HG03108 (cell line): Measurements from ENCODE around the gene FBXW8.

ENCODE experiments used
- ATAC-seq: cut with Tn5 transposase; IDR thresholded peaks from one replicate; pipeline ENCODE4 v1.9.1; 2021; ENCODE audit warnings: moderate library complexity; ENCODE audit not compliant: unreplicated experiment

FBXW8 gene

DNA sequence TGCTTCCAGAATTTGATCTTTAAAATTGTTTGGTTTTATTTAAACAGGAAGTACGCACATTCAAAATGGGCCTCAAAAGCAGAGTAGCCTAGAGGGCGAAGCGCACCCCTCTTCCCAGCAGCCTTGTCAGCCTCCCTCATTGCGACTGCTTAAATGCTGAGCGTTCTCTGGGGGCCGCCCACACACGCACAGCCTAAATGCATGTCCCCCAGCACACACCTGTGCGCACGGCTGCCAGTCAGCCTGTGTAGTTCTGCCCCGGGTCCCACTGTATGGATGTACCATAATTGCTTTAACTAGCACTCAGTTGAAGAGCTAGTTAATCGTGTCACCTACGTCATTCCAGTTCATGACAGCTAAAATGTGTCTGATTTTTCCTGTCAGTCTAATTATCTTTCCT lies 109.1 kb downstream of the FBXW8 start:
- no peak for ATAC-seq

DNA sequence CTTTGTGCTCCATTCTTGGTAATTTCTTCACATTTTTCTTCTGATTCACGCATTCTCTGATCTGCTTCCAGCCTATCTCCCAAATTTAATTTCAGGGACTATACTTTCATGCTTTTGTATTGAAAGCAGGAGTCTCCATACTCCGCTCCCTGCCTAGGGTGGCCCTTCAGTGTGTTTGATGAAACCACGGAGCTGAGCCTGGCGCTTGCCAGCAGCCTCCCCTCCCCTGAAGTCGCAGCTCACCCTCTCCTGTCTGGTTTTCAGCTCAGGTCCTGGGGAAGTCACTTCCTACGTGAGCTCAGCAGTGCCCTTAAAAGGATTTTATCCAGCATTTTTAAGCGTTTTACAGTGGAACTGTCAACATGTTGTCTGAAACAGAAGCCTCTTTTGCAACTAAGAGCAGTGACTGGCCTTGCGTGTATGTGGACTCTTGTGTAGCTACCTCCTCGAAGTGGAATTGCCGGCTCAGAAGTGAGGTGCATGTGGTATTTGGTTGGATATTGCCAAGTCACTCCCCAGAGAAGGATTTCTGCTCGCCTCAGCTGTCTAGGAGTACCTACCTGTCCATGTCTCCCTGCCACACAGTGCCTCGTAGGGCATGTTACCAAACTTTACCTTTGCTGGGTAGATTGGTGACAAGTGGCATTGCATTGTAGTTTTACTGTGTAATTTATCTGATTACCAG lies 109.9 kb downstream of the FBXW8 start:
- ATAC-seq = no peak

DNA sequence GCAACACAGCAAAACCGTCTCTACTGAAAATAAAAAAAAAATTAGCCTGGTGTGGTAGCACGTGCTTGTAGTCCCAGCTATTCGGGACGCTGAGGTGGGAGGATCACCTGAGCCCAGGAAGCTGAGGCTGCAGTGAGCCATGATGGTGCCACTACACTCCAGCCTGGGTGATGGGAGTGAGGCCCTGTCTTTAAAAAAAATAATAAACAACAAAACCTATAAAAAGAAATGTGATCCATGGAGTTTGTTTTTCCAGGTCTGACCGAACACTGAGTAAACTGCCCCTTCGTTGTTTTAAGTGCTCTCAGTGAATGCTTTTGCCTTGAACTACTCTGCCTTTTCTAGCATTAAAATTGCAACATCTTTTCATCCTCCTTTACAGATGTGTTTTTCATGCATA lies 111.7 kb downstream of the FBXW8 start:
- ATAC-seq = no peak

DNA sequence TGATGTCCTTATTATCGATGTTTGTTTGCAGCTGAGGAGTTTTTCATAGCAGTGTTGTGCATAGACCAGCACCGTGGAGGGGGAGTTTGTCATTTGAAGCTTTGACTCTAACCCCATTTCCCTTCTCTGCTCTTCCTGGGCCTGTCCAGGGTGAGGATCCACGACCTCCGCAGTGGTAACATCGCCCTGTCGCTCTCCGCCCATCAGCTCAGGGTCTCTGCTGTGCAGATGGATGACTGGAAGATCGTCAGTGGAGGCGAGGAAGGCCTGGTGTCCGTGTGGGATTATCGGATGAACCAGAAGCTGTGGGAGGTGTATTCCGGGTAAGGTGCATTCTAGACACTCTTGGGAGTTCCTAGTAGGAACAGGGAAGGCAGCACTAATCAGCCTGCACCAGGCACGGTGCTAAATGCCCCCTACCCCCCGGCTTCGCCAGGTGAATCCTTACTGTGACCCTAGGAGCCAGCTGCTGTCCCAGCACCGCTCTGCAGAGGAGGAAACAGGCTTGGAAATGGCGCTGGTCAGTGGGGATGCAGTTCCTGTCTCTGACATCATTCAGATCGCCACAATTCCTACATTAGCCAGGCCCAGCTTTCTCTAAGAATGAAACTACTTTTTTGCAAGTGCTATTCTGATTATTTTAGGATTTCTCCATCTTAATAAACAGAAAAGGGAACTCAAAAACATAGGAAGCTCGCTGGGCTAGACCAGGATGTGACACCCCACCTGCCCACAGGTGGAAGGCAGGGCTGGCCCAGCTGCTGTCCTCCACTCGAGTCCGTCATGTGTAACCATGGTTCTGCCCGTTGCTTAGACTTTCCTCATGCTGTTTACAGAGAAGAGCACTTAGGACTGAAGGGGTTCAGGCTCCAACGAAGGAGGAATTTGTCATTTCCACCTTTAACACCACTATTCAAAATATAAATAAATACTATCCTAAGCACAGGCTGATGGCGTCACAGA lies 113.5 kb downstream of the FBXW8 start:
- ATAC-seq = no peak

DNA sequence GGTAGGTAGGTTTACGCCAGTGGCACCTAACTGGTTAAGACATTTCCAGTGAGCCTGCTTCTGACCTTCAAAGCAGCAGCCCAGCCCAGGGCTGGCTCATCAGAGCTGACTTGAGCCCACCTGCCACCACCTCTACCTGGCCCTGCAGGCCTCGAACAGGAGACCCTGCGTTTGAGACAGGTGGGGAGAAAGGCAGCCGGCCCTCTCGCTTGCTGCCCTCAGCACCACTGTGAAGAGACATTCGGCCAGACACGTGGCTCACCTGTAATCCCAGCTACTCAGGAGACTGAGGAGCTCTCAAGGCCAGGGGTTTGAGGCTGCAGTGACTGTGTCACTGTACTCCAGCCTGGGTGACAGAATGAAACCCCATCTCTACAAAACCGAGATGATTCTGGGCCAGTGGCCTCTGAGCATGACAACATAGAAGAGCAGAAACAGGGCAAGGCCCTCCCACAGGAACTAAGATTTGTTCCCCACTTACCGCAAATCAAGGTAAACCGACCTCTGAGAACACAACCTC lies 114.3 kb downstream of the FBXW8 start:
- no peak for ATAC-seq

DNA sequence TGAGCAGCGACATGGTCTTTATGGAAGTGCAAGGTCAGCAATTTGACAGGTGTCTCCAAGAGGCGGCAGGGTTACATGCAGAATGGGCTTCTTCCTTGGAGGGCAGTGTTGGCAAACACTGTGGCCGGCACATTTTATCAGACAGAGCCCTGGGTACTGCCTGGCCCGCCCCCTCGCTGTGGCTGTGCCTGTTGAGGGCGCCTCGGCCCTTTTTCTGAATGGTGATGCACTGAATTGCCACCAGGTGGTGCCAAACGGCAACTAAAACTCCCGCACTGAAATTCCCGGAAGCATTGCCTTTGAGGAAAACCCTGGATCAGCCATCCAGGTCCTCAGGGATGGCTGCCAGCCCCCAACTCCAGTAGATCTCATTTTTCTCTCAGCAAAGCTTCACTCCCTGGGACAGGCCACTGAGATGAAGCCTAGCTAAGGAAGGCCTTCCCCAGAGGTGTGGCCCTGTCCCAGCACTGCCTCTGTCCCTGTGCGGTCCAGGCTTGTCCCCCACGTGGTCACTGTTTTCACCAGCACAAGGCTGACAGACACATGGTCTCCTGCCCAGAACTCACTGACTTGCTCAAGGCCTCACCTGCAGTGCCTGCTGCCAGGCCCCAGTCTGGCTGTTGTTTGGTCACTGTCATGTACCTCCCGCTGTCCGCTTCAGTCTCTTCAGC lies 114.9 kb downstream of the FBXW8 start:
- ATAC-seq = no peak

DNA sequence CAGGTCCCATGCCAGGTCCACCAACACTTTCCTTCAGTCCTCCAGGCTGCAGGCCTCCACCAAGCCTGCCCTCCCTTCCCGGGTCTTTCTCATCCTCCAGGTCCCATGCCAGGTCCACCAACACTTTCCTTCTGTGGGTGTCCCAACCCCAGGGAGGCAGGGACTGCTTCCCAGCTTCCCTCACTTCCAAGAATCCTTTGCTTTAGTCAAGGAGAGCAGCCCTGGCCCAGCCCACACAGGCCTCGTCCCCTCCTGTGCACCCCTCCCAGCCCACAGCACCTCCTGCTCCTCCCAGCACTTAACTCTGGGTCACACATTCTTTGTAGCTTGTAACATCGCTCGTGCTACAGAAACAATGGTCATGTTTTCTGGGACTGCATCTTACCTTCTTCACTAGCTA lies 115.6 kb downstream of the FBXW8 start:
- ATAC-seq = no peak

DNA sequence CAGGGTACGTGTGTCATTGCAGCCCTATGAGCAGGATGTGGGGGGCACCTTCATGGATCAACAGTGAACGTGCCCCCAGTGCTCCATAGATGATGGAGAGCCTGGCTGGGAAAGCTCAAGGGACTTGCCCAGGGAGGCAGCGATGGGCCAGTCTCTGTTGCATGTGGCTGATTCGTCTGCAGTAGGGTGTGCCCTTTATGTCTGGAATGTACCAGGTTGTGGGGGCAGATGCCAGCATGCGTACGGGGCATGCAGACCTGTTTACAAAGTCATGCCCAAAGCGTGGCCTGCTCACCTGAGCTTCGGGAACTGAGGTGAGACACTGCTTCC lies 116.1 kb downstream of the FBXW8 start:
- ATAC-seq = no peak

DNA sequence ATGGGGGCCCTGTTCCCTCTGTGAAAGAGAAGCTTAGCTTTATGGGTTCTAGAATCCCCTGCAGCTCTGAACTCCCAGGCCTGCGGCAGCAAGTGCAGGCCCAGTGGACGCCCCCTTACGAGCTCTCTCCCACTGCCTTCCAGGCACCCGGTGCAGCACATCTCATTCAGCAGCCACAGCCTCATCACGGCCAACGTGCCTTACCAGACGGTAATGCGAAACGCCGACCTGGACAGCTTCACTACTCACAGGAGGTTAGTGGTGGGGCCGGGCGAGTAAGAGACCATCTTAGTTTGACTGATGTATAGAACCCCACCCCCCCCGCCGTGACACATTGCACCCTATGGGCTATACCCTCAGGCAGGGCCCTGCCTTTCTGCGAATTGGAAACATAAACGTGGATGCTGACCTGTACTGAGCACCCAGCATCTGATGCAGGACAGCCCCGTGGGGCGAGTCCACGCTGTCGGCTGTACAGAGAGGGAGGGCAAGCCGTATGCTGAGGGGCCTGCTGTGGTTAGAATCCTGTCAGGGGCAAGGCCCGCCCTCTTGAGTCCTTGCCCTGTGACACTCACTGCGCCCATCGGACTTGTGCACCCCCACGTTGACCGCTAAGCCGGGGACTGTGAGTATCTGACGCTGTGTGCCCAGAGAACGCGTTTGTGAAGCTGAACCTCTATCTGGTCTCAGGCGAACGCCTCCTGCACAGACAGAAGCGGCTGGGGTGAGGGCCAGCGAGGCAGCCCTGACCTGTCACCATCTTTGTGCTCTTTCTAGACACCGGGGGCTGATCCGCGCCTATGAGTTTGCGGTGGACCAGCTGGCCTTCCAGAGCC lies 116.7 kb downstream of the FBXW8 start:
- ATAC-seq = no peak

DNA sequence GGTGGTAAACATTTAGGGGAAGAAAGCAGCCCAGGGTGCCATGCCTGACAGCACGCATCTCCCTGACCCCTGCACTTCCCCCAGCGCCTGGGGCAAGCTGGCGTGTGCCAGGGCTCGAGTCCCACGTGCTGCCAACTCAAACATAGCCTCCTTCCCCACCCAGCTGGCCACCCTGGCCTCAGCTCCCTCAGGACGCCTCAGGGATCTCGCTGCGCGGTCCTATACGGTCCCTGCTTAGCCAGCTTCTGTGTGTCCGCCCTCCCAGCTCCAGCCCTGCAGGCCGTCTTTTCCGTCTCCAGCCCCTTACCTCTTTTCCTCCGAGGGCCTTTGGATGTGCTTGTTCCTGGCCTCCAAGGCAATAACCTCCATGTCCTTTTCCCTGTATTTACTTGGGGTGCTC lies 117.5 kb downstream of the FBXW8 start:
- no peak for ATAC-seq

DNA sequence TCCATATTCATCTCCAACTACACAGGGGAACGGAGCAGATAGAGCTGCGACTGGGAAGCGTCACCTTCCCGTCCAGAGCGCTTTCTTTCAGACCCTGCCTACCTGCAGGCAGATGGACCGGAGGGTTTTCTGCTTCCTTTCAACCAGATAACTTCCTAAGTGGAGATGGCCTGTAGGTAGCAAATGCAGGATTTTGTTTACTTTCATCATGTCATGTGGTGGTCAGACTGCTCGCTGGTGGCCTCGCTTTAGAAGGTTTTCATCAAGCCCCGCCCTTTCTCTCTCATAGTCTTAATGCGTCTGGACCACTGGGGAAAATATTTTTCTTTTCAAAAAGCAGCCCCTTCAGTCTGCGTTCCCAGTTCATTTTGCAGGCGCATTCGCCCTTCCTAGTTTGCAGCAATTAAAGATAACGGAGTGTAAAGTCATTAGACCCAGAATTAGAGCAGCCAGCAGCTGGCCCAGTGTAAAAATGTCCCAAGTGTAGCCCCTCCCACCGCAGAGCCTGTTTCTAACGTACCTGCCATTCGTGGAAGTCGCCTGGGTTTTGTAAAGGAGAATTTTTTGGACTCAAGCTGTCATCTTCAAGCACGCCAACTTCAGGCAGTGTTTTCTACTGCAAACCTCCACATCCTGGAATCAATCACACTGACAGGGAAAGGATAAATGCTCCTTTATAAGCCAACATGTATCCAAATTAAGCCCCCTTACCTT lies 119.6 kb downstream of the FBXW8 start:
- ATAC-seq = no peak

DNA sequence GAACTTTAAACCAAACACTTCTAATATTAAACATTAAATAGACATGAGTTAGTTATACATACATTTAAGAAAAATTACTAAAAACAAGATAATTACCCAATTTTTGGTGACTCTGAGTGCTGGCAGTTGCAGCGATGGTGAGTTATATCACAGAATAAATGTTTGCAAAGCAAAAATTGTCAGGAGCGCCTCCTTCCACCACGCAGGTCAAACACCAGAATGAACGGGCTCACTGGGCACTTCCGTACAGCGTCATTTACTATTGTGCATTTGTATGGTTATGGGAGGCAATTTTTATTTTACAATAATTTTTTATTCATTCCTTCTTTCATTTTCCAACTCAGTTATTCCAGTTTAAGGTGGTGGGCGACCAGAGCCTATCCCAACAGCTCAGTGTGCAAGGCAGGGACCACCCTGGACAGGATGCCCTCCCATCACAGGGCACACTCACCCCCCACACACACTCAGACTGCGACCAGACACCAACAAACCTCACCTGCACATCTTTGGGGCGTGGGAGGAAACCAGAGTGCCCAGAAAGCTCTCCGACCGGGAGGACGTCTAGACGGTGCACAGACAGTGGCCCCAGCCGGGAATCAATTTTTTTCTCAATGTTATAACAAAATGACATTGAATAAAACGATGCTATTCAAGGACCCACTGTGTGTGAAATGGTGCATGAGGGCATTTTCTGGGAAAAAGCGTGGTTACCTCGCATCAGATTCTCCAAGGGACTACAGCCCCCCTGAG lies 121.3 kb downstream of the FBXW8 start:
- no peak for ATAC-seq

DNA sequence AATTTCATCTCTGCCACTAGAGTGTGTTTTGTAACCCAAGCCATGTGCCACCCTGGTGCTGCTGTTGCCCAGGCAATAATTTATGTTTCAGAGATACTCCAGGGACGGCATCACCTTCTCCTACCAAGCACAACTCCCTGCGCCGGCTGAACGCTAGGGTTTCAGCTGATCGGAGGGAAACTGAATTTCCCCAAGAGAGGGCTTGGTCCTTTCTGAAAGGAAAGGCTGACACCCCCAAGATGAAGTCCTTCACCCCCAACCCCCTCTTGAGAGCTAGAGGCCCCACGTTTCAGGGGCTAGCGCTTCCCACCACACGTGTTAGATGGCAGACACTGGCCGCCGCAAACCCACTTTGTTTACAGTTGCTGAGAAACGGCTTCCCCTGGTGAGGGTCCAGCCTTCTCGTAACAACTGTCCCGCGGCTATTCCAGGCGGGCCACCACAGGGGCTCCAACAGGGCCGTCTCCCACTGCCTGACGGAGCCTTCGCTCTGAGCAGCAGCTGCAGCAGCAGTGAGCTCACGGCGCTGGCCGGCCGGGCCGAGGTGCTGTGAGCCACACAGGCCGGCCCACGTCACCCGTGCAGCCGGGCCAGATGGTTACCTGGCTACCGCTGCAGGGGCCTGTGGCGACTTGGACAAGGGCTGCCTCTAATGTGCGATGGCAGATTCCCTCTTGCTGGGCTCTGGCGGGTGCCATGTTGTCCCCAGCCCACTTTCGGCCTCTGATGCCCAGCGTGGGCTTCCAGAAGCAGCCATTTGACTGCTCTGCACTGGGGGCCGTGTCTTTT lies 122.0 kb downstream of the FBXW8 start:
- ATAC-seq = no peak

DNA sequence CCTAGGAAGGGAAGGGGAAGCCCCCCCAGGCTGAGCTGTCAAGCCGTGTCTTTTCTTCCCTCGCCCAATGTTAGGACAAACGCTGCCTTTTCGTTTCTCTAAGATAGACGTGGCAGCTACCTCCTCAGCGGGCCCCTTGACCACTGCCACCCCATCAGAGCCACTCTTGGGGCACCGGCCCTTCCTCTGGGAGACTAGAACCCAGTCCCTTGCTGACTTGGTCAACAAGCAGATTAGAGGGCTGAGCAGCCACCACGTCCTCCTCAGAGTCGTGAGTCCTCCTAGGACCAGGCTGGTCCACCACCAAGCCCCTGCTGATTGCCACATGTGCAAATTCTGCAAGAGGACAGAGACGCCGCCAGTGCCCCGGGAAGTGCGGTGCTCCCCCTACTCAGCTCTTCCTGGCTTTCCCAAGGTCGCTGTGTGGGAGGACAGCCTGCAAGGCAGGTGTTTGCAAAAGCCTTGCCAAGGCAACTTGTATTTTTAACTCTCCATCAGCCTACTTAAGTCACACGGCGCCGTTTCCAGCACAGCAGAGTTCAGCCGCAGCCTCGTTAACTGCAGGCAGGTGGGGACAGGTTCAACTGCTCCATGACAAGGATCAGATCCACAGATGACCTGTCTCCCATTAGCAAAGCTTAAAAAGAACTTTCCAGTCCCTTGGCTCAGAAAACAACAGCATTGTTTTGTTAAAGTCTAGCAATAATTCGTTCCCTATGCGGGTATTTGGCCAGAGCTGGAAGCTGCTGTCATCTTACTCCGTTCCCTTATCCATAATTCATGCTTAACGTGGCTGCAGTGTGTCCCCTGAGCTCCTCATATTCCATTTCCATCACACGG lies 122.9 kb downstream of the FBXW8 start:
- no peak for ATAC-seq

DNA sequence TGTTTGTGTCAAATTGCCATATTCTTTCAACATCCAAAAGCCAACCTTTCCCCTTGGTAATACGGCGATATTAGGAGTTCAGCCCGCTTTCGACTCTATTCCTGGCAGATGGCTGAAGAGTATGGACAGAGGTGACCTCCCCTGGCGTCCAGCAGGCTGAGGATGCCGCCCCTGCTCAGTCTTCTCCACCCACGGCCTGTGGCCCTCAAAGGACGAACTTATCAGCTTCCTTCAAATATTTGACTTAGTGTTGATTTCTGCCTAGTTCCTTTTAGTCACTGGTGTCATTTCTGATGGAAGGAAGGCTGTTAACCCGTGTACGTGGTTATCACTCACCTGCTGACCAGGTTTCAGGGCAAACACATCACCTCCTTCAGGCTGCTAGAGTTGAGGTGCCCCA lies 123.5 kb downstream of the FBXW8 start:
- ATAC-seq = no peak

DNA sequence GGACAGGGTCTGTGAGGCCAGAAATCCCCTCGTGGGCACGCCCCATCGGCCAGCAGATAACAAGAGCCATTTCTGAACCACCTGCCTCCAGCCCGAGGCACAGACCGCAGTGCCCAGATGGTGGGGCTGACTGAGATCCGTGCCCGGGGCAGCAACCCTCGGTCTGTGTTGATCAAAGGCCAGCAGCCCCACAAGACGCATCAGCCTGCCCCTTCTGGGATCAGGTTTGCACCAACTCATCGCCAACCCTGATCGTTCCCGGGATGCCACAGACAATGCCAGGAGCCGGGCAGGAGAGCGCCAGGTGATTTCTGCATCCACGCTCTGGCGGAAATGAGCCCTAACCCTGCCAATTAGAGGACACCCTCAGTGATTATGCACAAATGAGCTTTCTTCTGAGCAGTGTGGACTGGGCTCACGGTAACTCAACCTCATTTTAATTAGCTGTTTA lies 124.0 kb downstream of the FBXW8 start:
- ATAC-seq = no peak

DNA sequence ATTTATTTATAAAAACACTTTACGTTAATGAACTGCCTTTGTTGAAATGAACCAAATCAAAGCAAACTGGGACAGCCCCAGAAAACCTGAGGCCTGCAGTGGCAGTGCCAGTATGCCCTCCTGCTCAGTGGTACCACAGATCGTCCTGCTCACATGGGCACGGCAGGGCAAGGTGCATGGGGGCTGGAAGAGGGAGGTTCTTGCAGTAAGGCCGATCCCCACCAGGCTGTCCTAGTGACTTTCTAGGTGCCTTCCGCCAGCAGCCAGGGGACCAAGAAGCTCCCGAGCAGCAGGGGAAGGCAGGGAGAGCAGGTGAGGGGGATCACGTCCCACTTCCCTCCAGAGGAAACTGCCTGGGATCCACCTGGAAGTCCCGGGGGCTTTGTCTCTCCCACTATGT lies 124.5 kb downstream of the FBXW8 start:
- no peak for ATAC-seq

DNA sequence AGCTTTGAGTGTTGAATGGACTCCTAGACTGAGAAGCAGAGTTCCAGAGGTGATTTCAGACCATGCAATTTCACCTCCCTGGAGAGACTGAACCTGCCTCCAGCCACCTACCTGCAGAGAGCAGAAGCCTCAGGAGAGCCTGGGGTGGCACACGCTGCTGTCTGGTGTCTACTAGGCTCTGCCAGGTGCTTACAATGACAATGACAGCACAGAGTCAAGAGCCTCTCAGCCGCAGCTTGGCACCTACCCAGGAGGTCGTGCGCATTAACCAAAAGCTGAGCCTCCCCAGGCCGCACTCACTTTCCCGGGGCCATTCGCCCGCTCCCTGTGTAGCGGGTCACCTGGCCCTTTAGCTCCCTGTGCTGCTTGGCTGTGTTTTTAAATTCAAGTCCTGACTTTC lies 125.3 kb downstream of the FBXW8 start:
- no peak for ATAC-seq
